ENCODE data around the gene CHST15.

The CHST15 gene

DNA sequence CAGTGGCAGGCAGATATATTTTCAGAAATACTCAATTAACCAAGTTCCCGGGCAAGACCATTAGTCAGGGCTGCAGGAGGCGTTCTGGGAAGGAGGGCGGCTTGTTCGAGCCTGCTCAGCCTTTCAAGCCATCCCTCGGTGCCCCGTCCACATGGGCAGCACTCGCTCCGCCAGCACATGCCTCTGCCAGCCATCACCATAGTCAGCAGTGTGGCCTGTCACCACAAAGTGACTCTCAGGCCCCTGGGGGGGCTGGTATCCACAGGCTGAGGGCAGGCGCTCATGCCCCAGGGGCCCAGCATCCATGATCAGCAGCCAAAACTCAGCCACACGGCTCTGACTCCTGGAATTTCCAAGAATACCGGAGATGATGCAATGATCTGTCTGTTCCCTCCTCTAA is 81.9 kb downstream of the CHST15 start:
- H3K4me2 ChIP-seq (ENCODE audit: low read depth, low read length, poor library complexity, severe bottlenecking), result no peak overlapping the region
- no peaks in the 10 kb centered on the region for H4K20me1 ChIP-seq (ENCODE audit: insufficient read depth, low read length, poor library complexity, severe bottlenecking)

DNA sequence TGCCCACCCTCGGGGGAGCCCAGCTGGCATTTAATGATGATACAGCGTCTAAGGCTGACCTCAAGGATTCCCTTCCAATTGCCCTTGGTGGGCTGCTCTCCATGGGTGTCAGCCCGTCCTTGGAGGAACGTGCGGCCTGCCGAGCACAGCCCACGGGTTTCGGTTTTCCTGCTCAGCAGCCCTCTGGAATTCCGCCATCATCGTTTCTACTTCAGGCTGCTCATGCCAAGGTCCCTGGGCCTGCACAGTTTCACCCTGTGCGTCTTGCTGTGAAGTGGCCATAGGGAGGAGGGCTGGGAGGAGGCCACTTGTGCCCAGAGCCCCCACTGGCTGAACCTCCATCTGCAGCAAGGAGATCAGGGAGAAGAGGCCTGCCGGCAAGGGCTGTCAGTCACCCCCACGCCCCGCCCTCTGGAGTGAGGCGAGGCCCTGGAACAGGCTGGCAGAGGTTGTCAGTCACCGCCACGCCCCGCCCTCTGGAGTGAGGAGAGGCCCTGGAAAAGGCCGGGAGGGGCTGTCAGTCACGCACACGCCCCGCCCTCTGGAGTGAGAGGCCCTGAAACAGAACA is 82.8 kb downstream of the CHST15 start:
- H3K4me1 ChIP-seq (ENCODE audit: insufficient read depth, low read length, poor library complexity, severe bottlenecking), result no peaks in the 10 kb centered on the region
- H3K4me2 ChIP-seq (ENCODE audit: low read depth, low read length, poor library complexity, severe bottlenecking), result no peak overlapping the region
- no peak overlapping the region for H3K4me3 ChIP-seq (ENCODE audit: low read length, poor library complexity, severe bottlenecking)

More for the DNA sequence above, 81.9 kb downstream of the CHST15 start:
- TF ChIP-seq EZH2phosphoT487 (IDR thresholded peaks at IDR 0.05; ENCODE audit: borderline replicate concordance), result no peak
- TF ChIP-seq, protein P1, sequence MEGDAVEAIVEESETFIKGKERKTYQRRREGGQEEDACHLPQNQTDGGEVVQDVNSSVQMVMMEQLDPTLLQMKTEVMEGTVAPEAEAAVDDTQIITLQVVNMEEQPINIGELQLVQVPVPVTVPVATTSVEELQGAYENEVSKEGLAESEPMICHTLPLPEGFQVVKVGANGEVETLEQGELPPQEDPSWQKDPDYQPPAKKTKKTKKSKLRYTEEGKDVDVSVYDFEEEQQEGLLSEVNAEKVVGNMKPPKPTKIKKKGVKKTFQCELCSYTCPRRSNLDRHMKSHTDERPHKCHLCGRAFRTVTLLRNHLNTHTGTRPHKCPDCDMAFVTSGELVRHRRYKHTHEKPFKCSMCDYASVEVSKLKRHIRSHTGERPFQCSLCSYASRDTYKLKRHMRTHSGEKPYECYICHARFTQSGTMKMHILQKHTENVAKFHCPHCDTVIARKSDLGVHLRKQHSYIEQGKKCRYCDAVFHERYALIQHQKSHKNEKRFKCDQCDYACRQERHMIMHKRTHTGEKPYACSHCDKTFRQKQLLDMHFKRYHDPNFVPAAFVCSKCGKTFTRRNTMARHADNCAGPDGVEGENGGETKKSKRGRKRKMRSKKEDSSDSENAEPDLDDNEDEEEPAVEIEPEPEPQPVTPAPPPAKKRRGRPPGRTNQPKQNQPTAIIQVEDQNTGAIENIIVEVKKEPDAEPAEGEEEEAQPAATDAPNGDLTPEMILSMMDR (conservative IDR thresholded peaks at IDR 0.05; ENCODE audit: low read length), result no peak
- no peaks in the 10 kb centered on the region for H3K4me1 ChIP-seq (ENCODE audit: insufficient read depth, low read length, poor library complexity, severe bottlenecking)
- H3K9me2 ChIP-seq (replicated peaks; ENCODE audit: low read depth, low read length), result no peaks in the 10 kb centered on the region
- no peak overlapping the region for H3K9ac ChIP-seq (ENCODE audit: low read depth, low read length, poor library complexity, severe bottlenecking)
- no peaks in the 10 kb centered on the region for H3K79me2 ChIP-seq (ENCODE audit: insufficient read depth, low read length)
- peaks cover 8% of the 10 kb centered on the region; the same call in 1 of the 2 replicates for H3K9me3 ChIP-seq (ENCODE audit: insufficient read depth, low read depth, low read length)
- no peaks in the 10 kb centered on the region for H3K27me3 ChIP-seq (ENCODE audit: insufficient read depth, low read length, poor library complexity, severe bottlenecking)
- no peaks in the 10 kb centered on the region for H3K36me3 ChIP-seq (ENCODE audit: insufficient read depth, low read length)
- H3F3A ChIP-seq (ENCODE audit: low read depth), result no peaks in the 10 kb centered on the region
- no peak overlapping the region for H3K4me3 ChIP-seq (ENCODE audit: low read length, poor library complexity, severe bottlenecking)
- H2AFZ ChIP-seq (ENCODE audit: low read length), result no peak overlapping the region

DNA sequence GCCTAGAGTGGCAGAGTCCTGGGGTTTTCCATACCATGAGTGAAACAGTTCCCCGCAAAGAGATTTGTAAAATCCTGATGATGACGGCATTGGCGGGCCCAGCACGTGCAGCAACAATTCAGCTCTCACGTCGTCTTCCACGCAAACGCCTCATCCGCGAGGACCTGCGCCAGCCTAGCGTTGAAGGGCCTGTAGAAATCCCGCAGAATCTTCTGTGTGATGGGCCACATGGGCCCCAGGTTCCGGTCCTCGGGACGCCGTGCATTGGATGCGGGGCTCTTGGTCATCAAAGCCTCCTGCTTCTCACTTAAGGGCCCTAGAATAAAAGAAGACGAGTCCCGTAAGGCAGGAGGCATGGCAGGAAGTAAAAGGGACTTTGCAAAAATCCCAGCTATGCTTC is 83.4 kb downstream of the CHST15 start:
- H3F3A ChIP-seq (ENCODE audit: low read depth), result no peaks in the 10 kb centered on the region
- H3K9me2 ChIP-seq (replicated peaks; ENCODE audit: low read depth, low read length), result no peaks in the 10 kb centered on the region
- H3K4me3 ChIP-seq (ENCODE audit: low read length, poor library complexity, severe bottlenecking), result no peak overlapping the region
- H3K9ac ChIP-seq (ENCODE audit: low read depth, low read length, poor library complexity, severe bottlenecking), result no peak overlapping the region
- no peaks in the 10 kb centered on the region for H4K20me1 ChIP-seq (ENCODE audit: insufficient read depth, low read length, poor library complexity, severe bottlenecking)
- peaks cover 8% of the 10 kb centered on the region; the same call in 1 of the 2 replicates for H3K9me3 ChIP-seq (ENCODE audit: insufficient read depth, low read depth, low read length)
- no peaks in the 10 kb centered on the region for H3K79me2 ChIP-seq (ENCODE audit: insufficient read depth, low read length)
- no peak overlapping the region for H2AFZ ChIP-seq (ENCODE audit: low read length)
- no peaks in the 10 kb centered on the region for H3K27me3 ChIP-seq (ENCODE audit: insufficient read depth, low read length, poor library complexity, severe bottlenecking)
- H3K4me1 ChIP-seq (ENCODE audit: insufficient read depth, low read length, poor library complexity, severe bottlenecking), result no peaks in the 10 kb centered on the region
- TF ChIP-seq EZH2phosphoT487 (IDR thresholded peaks at IDR 0.05; ENCODE audit: borderline replicate concordance), result no peak
- TF ChIP-seq, protein P1 (conservative IDR thresholded peaks at IDR 0.05; ENCODE audit: low read length), result no peak
- H3K4me2 ChIP-seq (ENCODE audit: low read depth, low read length, poor library complexity, severe bottlenecking), result no peak overlapping the region
- no peaks in the 10 kb centered on the region for H3K36me3 ChIP-seq (ENCODE audit: insufficient read depth, low read length)

More for the DNA sequence above, 82.8 kb downstream of the CHST15 start:
- Histone ChIP-seq H3K27me3 (ENCODE audit: insufficient read depth, low read length, poor library complexity, severe bottlenecking) (no peaks in the 10 kb centered on the region), H3K9ac (ENCODE audit: low read depth, low read length, poor library complexity, severe bottlenecking) (no peak overlapping the region), H3K9me3 (ENCODE audit: insufficient read depth, low read depth, low read length) (peaks cover 8% of the 10 kb centered on the region; the same call in 1 of the 2 replicates), H3K36me3 (ENCODE audit: insufficient read depth, low read length) (no peaks in the 10 kb centered on the region), H3F3A (ENCODE audit: low read depth) (no peaks in the 10 kb centered on the region), H3K79me2 (ENCODE audit: insufficient read depth, low read length) (no peaks in the 10 kb centered on the region), H3K9me2 (replicated peaks; ENCODE audit: low read depth, low read length) (no peaks in the 10 kb centered on the region), H2AFZ (ENCODE audit: low read length) (no peak overlapping the region), H4K20me1 (ENCODE audit: insufficient read depth, low read length, poor library complexity, severe bottlenecking) (no peaks in the 10 kb centered on the region)
- no peak for TF ChIP-seq EZH2phosphoT487 (IDR thresholded peaks at IDR 0.05; ENCODE audit: borderline replicate concordance)
- TF ChIP-seq, protein P1 (conservative IDR thresholded peaks at IDR 0.05; ENCODE audit: low read length), result no peak

Data from Loucy (cell line).